ENCODE data around the gene DCLK2.

- TF ChIP-seq POLR2A (IDR thresholded peaks at IDR 0.05) (no peak), CTCF (IDR thresholded peaks at IDR 0.05) (no peak), EP300 (IDR thresholded peaks at IDR 0.05) (no peak)
Measured at GRCh38 chr4:150149381-150149780, 71.1 kb downstream of the DCLK2 start.

All from ovary (tissue), 3 donors.